ENCODE results near the gene SMARCD2. TPM values are rescaled to one million over a fixed set of nuclear protein-coding genes. Genes with fewer than 3 reads are reported as not detected.

The SMARCD2 gene
- total RNA-seq, 1 donor from 2014 or later: 21.0 TPM

DNA sequence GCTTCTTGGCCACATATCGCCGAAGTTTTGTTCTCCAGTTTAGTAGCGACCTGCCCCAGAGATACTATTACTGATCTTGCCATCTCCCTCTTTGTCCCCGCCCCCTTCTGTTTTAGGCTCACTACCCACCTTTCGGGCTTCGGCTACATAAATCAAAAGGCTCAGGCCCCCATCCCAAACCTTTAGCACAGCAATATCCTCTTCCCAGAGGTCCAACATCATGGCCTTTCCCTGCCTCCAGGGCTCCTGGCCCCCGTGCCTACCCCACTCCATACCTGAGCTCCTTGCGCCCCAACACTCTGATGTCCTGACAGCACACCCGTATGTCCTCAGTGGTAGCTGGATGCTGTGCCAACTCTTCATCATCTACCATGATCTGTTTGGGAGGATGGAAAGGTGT is 18.1 kb downstream of the SMARCD2 start:
- Histone ChIP-seq H3K4me1 (peaks cover 53% of the 10 kb centered on the region), H3K4me3 (no peak overlapping the region), H3K27ac (replicated peaks) (no peak overlapping the region), H3K9me3 (replicated peaks) (no peaks in the 10 kb centered on the region), H3K36me3 (peaks cover 70% of the 10 kb centered on the region), H3K27me3 (ENCODE audit: low read depth) (no peaks in the 10 kb centered on the region)
- TF ChIP-seq CTCF (IDR thresholded peaks at IDR 0.05; ENCODE audit: borderline replicate concordance): no peak
- no peak for DNase-seq
- intact Hi-C loops (cut with micrococcal nuclease): no loop called here

DNA sequence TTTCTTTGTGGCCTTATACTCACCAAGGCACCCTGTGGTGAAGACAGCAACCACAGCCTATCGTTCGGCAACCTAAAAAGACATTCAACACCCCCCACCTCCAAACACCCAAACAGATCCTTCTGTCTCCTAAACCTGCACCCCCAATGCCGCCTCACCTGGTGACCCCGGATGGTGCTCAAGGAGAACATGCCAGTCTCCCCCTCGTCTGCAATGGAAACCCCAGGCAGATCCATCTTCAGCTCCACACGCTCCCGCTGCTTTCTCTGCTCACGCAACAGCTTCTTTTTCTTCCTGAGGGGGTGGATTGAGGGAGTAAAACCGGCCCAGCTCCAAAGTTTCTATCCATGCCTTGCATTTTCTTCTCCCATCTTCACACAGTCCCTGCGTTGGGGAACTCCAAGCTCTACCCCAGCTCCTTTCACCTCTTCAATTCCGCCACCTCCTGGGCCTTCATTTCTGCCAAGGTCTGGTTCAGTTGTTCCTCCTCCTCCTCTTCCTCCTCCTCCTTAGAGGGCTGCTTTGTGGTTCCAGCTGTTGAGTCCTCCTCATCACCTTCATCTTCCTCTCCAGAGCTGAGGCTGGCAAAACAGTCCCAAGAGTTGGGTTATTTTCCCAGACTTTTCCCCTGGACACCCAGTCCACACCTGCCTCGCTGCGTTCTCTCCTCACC is 18.7 kb downstream of the SMARCD2 start:
- Histone ChIP-seq H3K4me1 (peaks cover 49% of the 10 kb centered on the region), H3K9me3 (replicated peaks) (no peaks in the 10 kb centered on the region), H3K27ac (replicated peaks) (no peak overlapping the region), H3K4me3 (no peak overlapping the region), H3K36me3 (peaks cover 71% of the 10 kb centered on the region), H3K27me3 (ENCODE audit: low read depth) (no peaks in the 10 kb centered on the region)
- no peak for DNase-seq
- no peak for TF ChIP-seq CTCF (IDR thresholded peaks at IDR 0.05; ENCODE audit: borderline replicate concordance)
- intact Hi-C loops (cut with micrococcal nuclease): no loop called here

GRCh38 chr17:63822537-63822936 is 19.9 kb downstream of the SMARCD2 start:
- Histone ChIP-seq H3K4me3 (no peak overlapping the region), H3K9me3 (replicated peaks) (no peaks in the 10 kb centered on the region), H3K27ac (replicated peaks) (no peak overlapping the region), H3K36me3 (peaks cover 84% of the 10 kb centered on the region), H3K27me3 (ENCODE audit: low read depth) (no peaks in the 10 kb centered on the region), H3K4me1 (peaks cover 37% of the 10 kb centered on the region)
- TF ChIP-seq CTCF (IDR thresholded peaks at IDR 0.05; ENCODE audit: borderline replicate concordance): no peak
- intact Hi-C loops (cut with micrococcal nuclease): no loop called here
- DNase-seq: no peak

- no peak overlapping the region for H3K27ac ChIP-seq (replicated peaks)
- TF ChIP-seq CTCF (IDR thresholded peaks at IDR 0.05; ENCODE audit: borderline replicate concordance): no peak
- peaks cover 32% of the 10 kb centered on the region for H3K4me1 ChIP-seq
- no peak for DNase-seq
- no peaks in the 10 kb centered on the region for H3K27me3 ChIP-seq (ENCODE audit: low read depth)
- no peaks in the 10 kb centered on the region for H3K9me3 ChIP-seq (replicated peaks)
- intact Hi-C loops (cut with micrococcal nuclease): no loop called here
- H3K4me3 ChIP-seq: no peak overlapping the region
- peaks cover 91% of the 10 kb centered on the region for H3K36me3 ChIP-seq
Observed at GRCh38 chr17:63821804-63822203, 20.7 kb downstream of the SMARCD2 start.

DNA sequence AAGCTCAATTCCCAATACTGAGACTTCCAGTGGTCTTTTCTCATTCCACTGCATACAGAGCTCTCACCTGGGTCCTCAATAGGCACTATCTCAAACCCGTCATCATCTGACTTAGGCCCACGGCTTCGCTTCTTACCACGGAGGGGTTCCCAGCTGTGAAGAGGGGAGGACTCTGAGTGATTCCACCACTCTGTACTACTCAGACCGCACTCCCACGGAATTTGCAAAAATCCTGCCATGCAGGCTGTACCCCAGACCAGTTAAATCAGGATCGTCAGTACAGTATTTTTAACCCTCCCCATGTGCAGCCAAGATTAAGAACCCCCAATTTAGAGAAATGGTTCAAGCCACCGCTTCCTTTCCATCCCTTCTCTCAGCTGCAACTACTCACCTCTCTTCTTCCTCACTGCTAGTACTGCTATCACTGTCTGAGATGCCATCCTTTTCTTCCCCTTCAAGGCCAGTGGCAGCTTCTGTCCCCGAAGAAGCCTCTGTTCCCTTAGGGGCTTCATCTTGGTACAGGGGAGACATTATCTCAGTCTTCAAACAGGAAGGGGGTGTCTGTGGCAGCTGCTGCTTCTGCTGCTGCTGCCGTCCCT is 21.4 kb downstream of the SMARCD2 start:
- Histone ChIP-seq H3K36me3 (peaks cover 99% of the 10 kb centered on the region), H3K4me3 (no peak overlapping the region), H3K4me1 (peaks cover 25% of the 10 kb centered on the region), H3K9me3 (replicated peaks) (no peaks in the 10 kb centered on the region), H3K27ac (replicated peaks) (no peak overlapping the region), H3K27me3 (ENCODE audit: low read depth) (no peaks in the 10 kb centered on the region)
- DNase-seq: no peak
- intact Hi-C loops (cut with micrococcal nuclease): no loop called here
- TF ChIP-seq CTCF (IDR thresholded peaks at IDR 0.05; ENCODE audit: borderline replicate concordance): no peak
